CD14-positive monocyte (primary cell): ENCODE data around the gene TRAPPC12. TPM values are rescaled to one million over a fixed set of nuclear protein-coding genes. Genes with fewer than 3 reads are reported as not detected.

Experiments used
- DNase-seq, 3 donors: peaks; one replicate each; pipeline ENCODE4 v3.0.0-alpha.2; 2011 to 2022
- H2AFZ ChIP-seq: 2 replicates; pipeline ENCODE4 v1.6.0; 2012; ENCODE audit warnings: mild to moderate bottlenecking, low read depth, low read length, inconsistent platforms; ENCODE audit not compliant: insufficient read depth, poor library complexity, severe bottlenecking
- H3K27ac ChIP-seq, 2 donors: 1 replicate in 1 of 2; 2 replicates in 1 of 2; pipeline ENCODE4 v1.5.1; 2012 to 2013; ENCODE audit warnings: low read length in 2 of 2, control low read depth in 1 of 2, inconsistent platforms in 1 of 2, low read depth in 1 of 2, mild to moderate bottlenecking in 1 of 2
- H3K27me3 ChIP-seq, 2 donors: one replicate each; pipeline versions ENCODE4 v1.6.0 to v1.6.1; 2011 to 2013; ENCODE audit warnings: low read length in 2 of 2; ENCODE audit not compliant: control insufficient read depth in 2 of 2, insufficient read depth in 2 of 2
- H3K36me3 ChIP-seq, 2 donors: replicated peaks in 1 of 2; 1 replicate in 1 of 2; 2 replicates in 1 of 2; pipeline versions ENCODE4 v1.5.1 to v1.6.1; 2012 to 2013; ENCODE audit warnings: low read length in 2 of 2, control low read depth in 1 of 2, inconsistent platforms in 1 of 2, mild to moderate bottlenecking in 1 of 2; ENCODE audit not compliant: insufficient read depth in 2 of 2, control insufficient read depth in 1 of 2
- H3K4me1 ChIP-seq, 2 donors: 1 replicate in 1 of 2; 2 replicates in 1 of 2; pipeline versions ENCODE4 v1.5.1 to v1.6.1; 2012 to 2013; ENCODE audit warnings: low read length in 2 of 2, control low read depth in 1 of 2, inconsistent platforms in 1 of 2, mild to moderate bottlenecking in 1 of 2, moderate library complexity in 1 of 2; ENCODE audit not compliant: insufficient read depth in 2 of 2, control insufficient read depth in 1 of 2
- H3K4me2 ChIP-seq: replicated peaks from 2 replicates; pipeline ENCODE3; 2012; ENCODE audit warnings: low read length, moderate library complexity, mild to moderate bottlenecking; ENCODE audit not compliant: poor library complexity, severe bottlenecking; ENCODE audit errors: extremely low read depth
- H3K4me3 ChIP-seq, 3 experiments: fragments of 200-600 bp in 1 of 3; sonication (generic) in 1 of 3; replicated peaks in 1 of 3; 1 replicate in 2 of 3; 2 replicates in 1 of 3; pipeline ENCODE4 v1.5.1; 2011 to 2013; ENCODE audit warnings: low read length in 3 of 3, mild to moderate bottlenecking in 3 of 3, control low read depth in 2 of 3, low read depth in 2 of 3, inconsistent platforms in 1 of 3, moderate library complexity in 1 of 3
- H3K79me2 ChIP-seq: 2 replicates; pipeline ENCODE4 v1.6.0; 2012; ENCODE audit warnings: mild to moderate bottlenecking, control low read depth, inconsistent platforms, low read length, moderate library complexity; ENCODE audit not compliant: insufficient read depth
- H3K9ac ChIP-seq: 2 replicates; pipeline ENCODE4 v1.6.0; 2017; ENCODE audit warnings: low read length, mild to moderate bottlenecking; ENCODE audit not compliant: insufficient read depth, poor library complexity, severe bottlenecking
- H3K9me3 ChIP-seq, 2 donors: replicated peaks in 1 of 2; 1 replicate in 1 of 2; 2 replicates in 1 of 2; pipeline versions ENCODE4 v1.5.1 to v1.6.1; 2012 to 2013; ENCODE audit warnings: low read length in 2 of 2, control low read depth in 1 of 2; ENCODE audit not compliant: control insufficient read depth in 1 of 2, insufficient read depth in 1 of 2
- H4K20me1 ChIP-seq: 2 replicates; pipeline ENCODE4 v1.6.0; 2012; ENCODE audit warnings: mild to moderate bottlenecking, low read length, control low read depth, moderate library complexity; ENCODE audit not compliant: insufficient read depth
- H3K27ac Mint-ChIP-seq, 7 donors: one replicate each; pipeline ENCODE4 v1.8.0; 2020; ENCODE audit warnings: mild to moderate bottlenecking in 7 of 7, mixed read lengths in 7 of 7, moderate library complexity in 6 of 7, inconsistent platforms in 2 of 7
- H3K27me3 Mint-ChIP-seq, 3 donors: one replicate each; pipeline ENCODE4 v1.8.0; 2021 to 2022; ENCODE audit warnings: low read depth in 3 of 3, mild to moderate bottlenecking in 3 of 3, mixed read lengths in 3 of 3, moderate library complexity in 3 of 3, inconsistent platforms in 1 of 3
- H3K36me3 Mint-ChIP-seq, 2 donors: one replicate each; pipeline ENCODE4 v1.8.0; 2020; ENCODE audit warnings: mixed read lengths in 2 of 2, inconsistent platforms in 1 of 2, mild to moderate bottlenecking in 1 of 2
- H3K4me1 Mint-ChIP-seq: one replicate; pipeline ENCODE4 v1.8.0; 2020; ENCODE audit warnings: mild to moderate bottlenecking, mixed read lengths
- H3K4me3 Mint-ChIP-seq, 2 donors: one replicate each; pipeline ENCODE4 v1.8.0; 2020; ENCODE audit warnings: mild to moderate bottlenecking in 2 of 2, mixed read lengths in 2 of 2, moderate library complexity in 1 of 2
- H3K9me3 Mint-ChIP-seq, 7 donors: one replicate each; pipeline ENCODE4 v1.8.0; 2020 to 2022; ENCODE audit warnings: mixed read lengths in 7 of 7, mild to moderate bottlenecking in 6 of 7, moderate library complexity in 6 of 7, inconsistent platforms in 2 of 7
- WGBS: methylation state at CpG from one replicate; pipeline ENCODE4 v1.1.5; 2013; ENCODE audit warnings: missing lambda C conversion rate; ENCODE audit not compliant: insufficient coverage; 5-methylcytosine and 5-hydroxymethylcytosine counted together
- intact Hi-C, 2 donors: fragments of 100-400 bp; cut with micrococcal nuclease; formaldehyde crosslinking; loops; one replicate each; pipeline versions ENCODE4 v1.15.0 to v1.15.1; 2023
- polyA plus RNA-seq, 3 donors: library from polyadenylated mRNA; depleted of rRNA in 1 of 3; unstranded in 2 of 3; stranded (reverse) in 1 of 3; fragments of 300-500 nt in 2 of 3; fragments of >200 nt in 1 of 3; fragmentation: Illumina TruSeq in 2 of 3; gene quantifications; 1 replicate in 2 of 3; 2 replicates in 1 of 3; pipeline ENCODE4 v1.2.3, GENCODE V29; 2012 to 2021
- TF ChIP-seq, protein P1 (sequence below): fragments of 200-600 bp; IDR thresholded peaks from one replicate; pipeline ENCODE4 v1.8.0; 2022; ENCODE audit warnings: antibody characterized with exemption, mild to moderate bottlenecking

TRAPPC12 gene
- polyA plus RNA-seq, 3 donors = 26.6 to 72.1 (median 44.7) TPM

DNA sequence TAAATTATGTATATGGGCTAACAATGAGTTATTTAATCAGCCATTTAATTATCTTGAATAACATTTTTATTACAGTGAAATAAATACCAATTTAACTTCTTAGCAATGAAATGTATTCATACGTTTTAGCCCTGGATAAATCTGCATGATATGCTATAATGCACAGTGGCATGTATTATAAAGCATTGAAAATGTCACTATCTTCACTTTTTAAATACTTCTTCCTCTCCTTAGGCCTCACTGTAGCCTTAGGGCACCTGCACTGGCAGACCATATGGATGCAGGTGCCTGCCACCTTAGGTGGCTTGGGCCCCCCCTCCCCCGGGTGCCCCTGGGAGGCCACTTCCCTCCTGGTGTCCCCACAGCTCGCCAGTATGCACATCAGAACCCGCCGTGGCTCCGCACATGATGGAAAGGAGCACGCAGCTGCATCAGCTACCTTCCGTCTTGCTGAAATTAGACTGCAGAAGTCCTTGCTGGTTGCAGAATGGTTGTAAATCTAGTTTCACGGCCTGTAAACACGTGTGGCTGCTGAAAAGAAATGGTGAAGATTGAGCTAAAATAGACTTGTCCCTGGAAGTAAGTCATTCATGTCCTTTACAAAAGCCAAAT is 83.1 kb downstream of the TRAPPC12 start:
- no peaks in the 10 kb centered on the region for H3K9me3 Mint-ChIP-seq
- TF ChIP-seq, protein P1, sequence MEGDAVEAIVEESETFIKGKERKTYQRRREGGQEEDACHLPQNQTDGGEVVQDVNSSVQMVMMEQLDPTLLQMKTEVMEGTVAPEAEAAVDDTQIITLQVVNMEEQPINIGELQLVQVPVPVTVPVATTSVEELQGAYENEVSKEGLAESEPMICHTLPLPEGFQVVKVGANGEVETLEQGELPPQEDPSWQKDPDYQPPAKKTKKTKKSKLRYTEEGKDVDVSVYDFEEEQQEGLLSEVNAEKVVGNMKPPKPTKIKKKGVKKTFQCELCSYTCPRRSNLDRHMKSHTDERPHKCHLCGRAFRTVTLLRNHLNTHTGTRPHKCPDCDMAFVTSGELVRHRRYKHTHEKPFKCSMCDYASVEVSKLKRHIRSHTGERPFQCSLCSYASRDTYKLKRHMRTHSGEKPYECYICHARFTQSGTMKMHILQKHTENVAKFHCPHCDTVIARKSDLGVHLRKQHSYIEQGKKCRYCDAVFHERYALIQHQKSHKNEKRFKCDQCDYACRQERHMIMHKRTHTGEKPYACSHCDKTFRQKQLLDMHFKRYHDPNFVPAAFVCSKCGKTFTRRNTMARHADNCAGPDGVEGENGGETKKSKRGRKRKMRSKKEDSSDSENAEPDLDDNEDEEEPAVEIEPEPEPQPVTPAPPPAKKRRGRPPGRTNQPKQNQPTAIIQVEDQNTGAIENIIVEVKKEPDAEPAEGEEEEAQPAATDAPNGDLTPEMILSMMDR = peak; percentile 72
- Histone ChIP-seq H3K9me3 (no peaks in the 10 kb centered on the region), H3K27me3 (no peaks in the 10 kb centered on the region), H3K27ac (no peak overlapping the region), H4K20me1 (no peaks in the 10 kb centered on the region), H3K4me3 (no peak overlapping the region), H3K79me2 (no peaks in the 10 kb centered on the region), H3K4me2 (no peak overlapping the region), H3K4me1 (peaks cover 0 to 6% of the 10 kb centered on the region in 2 donors), H2AFZ (no peak overlapping the region), H3K36me3 (peaks cover 69 to 92% of the 10 kb centered on the region in 2 donors), H3K9ac (no peak overlapping the region)
- peaks cover 67 to 76% of the 10 kb centered on the region in 2 donors for H3K36me3 Mint-ChIP-seq
- H3K27ac Mint-ChIP-seq = no peak overlapping the region
- DNase-seq = no peak
- no peak overlapping the region for H3K4me3 Mint-ChIP-seq
- WGBS = 63% methylated on average over 7 of the region's 10 CpGs
- H3K27me3 Mint-ChIP-seq = no peaks in the 10 kb centered on the region
- intact Hi-C loops = no loop called here
- H3K4me1 Mint-ChIP-seq = peaks cover 2% of the 10 kb centered on the region

DNA sequence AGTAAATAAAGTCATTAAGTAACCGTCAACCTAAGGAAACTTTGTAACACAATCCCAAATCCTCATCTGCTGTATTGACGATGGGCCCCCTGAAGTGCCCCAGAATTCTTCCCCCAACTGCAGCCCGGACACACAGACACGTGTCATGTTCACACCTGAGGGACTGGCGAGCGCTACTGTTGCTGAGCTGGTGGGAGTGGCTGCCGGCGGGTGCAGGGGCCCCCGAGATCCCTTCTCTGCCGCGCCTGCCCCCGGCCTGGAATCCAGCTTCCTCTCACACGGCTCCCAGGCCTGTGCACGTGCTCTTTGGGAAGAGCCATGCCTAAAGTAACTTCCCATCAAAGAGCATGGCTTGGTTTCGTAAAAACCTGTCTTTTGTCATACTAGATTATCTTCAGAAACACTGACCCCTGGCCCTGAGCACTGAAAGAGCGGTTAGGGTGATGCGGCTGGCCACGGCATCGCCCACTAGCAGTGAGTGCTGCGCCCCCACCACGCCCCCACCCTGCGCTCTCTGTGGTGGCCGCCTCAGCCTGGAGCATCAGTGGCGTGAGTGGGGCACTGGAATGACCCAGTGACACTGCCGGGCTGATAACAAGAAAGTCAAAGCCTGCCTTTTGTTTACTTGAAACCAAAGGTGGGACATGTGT is 83.8 kb downstream of the TRAPPC12 start:
- DNase-seq = no peak
- Histone ChIP-seq H3K4me1 (peaks cover 0 to 6% of the 10 kb centered on the region in 2 donors), H3K79me2 (no peaks in the 10 kb centered on the region), H4K20me1 (no peaks in the 10 kb centered on the region), H3K4me3 (no peak overlapping the region), H3K9me3 (no peaks in the 10 kb centered on the region), H3K27ac (no peak overlapping the region), H3K4me2 (no peak overlapping the region), H3K36me3 (peaks cover 69 to 92% of the 10 kb centered on the region in 2 donors), H3K27me3 (no peaks in the 10 kb centered on the region), H3K9ac (no peak overlapping the region), H2AFZ (no peak overlapping the region)
- peaks cover 2% of the 10 kb centered on the region for H3K4me1 Mint-ChIP-seq
- H3K36me3 Mint-ChIP-seq = peaks cover 70 to 78% of the 10 kb centered on the region in 2 donors
- TF ChIP-seq, protein P1 = no peak
- H3K27ac Mint-ChIP-seq = no peak overlapping the region
- intact Hi-C loops = no loop called here
- H3K27me3 Mint-ChIP-seq = no peaks in the 10 kb centered on the region
- no peaks in the 10 kb centered on the region for H3K9me3 Mint-ChIP-seq
- 94% methylated on average over 23 of the region's 25 CpGs for WGBS
- no peak overlapping the region for H3K4me3 Mint-ChIP-seq
